GM12865 (cell line): Measurements from ENCODE around the gene NEB.
A peak's percentile ranks its signal among the peaks of the same experiment; 100 is the strongest.

Experiments
- DNase-seq: peaks from one replicate; pipeline ENCODE4 v3.0.0; 2010; ENCODE audit warnings: low read depth
- H3K4me3 ChIP-seq: 2 replicates; pipeline ENCODE4 v1.5.1; 2011; ENCODE audit warnings: mild to moderate bottlenecking, low read depth, low read length, control low read depth
- CTCF ChIP-seq: IDR thresholded peaks from 2 replicates; pipeline ENCODE4 v1.5.1; 2011; ENCODE audit warnings: low read length, control low read depth, low read depth, inconsistent platforms; ENCODE audit not compliant: insufficient read depth; ENCODE audit errors: missing control alignments

The NEB gene

GRCh38 chr2:151777487-151777886, 43.2 kb upstream of the NEB start:
- peak; percentile 7 for TF ChIP-seq CTCF
- no peak for DNase-seq
- H3K4me3 ChIP-seq, result no peak overlapping the region

DNA sequence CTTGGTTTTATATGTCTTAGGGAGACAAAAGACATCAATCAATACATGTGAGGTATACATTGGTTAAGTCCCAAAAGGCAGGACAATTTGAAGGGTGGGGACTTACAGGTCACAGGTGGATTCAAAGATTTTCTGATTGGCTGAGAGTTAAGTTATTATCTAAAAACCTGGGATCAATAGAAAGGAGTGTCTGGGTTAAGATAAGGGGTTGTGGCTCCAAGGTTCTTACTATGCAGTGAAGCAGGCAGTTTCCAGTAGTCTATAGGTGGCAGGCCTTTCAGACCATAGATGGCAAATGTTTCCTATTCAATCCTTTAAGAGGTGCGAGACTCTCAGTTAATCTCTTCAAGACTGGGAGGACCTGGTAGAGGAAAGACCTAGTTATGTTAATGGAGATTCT, 42.1 kb upstream of the NEB start:
- H3K4me3 ChIP-seq, result no peak overlapping the region
- DNase-seq, result no peak
- TF ChIP-seq CTCF, result no peak

DNA sequence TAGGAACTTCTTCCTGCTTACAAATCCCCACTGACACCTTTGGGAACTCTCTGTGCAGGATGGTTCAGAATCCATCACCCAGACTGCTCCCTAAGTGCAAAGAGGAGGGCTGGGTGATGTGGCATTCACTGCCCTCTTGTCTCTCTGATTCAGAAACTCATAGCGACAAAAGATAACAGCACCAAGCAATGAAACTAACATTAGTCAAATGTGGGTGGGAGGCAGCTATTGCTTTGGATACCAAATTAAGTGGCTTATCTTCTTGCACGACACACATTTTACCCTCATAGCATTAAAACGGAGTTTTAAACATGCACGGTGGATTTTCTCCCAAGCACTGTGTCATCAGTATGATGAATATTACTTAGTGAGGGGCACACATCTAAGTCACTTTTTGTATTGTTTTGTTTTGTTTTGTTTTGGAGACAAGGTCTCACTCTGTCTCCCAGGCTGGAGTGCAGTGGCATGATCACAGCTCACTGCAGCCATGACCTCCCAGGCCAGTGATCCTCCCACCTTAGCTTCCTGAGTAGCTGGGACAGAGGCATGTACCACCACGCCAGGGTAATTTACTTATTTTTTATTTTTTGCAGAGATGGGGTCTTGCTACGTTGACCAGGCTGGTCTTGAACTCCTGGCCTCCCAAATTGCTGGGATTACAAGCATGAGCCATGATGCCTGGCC, 40.9 kb upstream of the NEB start:
- DNase-seq, result peak; percentile 42
- no peak for TF ChIP-seq CTCF
- no peak overlapping the region for H3K4me3 ChIP-seq

GRCh38 chr2:151774506-151774905, 40.2 kb upstream of the NEB start:
- TF ChIP-seq CTCF, result no peak
- DNase-seq, result no peak
- no peak overlapping the region for H3K4me3 ChIP-seq

DNA sequence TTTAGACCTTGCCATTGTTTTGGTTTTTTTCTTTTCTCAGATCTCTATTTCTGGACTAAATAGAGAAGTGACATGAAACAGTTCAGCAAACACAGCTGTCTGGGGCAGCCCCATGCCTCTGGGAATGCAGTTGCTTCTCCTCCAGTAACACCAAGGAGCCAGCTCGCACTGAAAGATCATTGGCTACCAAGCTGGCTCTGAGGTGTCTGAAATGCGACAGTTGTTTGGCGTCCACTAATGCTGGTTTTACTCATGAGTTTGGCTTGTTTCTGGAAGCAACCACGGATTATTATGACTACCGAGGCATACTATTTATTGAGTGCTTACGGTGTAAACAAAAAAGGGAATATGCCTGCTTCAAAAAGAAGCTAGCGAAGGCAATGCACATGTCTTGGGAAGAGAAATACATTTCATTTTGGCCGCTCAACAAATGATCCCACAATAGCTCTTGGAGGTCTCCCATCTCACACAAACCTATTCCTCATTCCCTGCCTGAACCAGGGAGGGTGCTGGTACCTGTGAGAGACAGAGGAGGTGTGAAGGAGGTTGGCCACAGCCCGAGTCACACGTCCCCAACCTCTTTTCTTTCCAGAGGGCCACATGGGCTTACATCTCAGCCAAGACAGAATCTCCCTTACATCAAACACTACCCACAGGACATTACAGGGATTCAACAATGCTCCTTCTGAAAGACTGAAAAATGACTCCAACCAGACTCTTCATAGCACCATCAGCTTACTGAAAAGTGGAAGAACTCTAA, 37.5 kb upstream of the NEB start:
- peak; percentile 92 for DNase-seq
- no peak for TF ChIP-seq CTCF
- H3K4me3 ChIP-seq, result no peak overlapping the region

DNA sequence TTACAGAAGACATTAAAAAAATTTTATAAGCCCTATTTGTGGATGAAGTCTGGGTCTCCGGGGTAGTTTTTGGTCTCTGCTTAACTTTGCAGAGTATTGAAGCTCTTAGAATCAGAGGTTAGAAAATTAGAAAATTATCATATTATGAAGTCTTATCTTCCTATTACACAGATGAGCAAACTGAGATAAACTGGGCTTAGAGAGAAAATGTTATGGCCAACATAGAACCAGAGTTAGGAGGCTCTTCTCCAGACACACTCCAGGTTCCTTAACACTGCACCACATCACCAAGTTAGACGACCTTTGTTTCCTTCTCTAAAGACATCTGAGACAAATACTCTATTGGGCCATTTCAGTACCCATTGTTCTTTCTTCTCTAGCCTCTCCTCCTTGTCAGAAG, 36.7 kb upstream of the NEB start:
- peak; percentile 8 for DNase-seq
- no peak for TF ChIP-seq CTCF

More for the DNA sequence above, 36.7 kb upstream of the NEB start:
- H3K4me3 ChIP-seq, result no peak overlapping the region
